Keratinocyte (primary cell): ENCODE data around the gene P2RY8.

ENCODE experiments used
- EZH2 ChIP-seq: IDR thresholded peaks from one replicate; pipeline ENCODE4 v1.6.1; 2012; ENCODE audit warnings: inconsistent platforms, mild to moderate bottlenecking, low read length, moderate library complexity
- TF ChIP-seq, protein P1 (sequence below), 3 experiments: IDR thresholded peaks in 1 of 3; conservative IDR thresholded peaks in 1 of 3; optimal IDR thresholded peaks in 1 of 3; 2 replicates in 2 of 3; 3 replicates in 1 of 3; pipeline versions ENCODE3 to v1.5.1; 2011; ENCODE audit warnings: low read length in 3 of 3, mild to moderate bottlenecking in 3 of 3, moderate library complexity in 2 of 3, control low read depth in 1 of 3, inconsistent platforms in 1 of 3; ENCODE audit not compliant: insufficient read depth in 2 of 3; ENCODE audit errors: extremely low read depth in 1 of 3

DNA sequence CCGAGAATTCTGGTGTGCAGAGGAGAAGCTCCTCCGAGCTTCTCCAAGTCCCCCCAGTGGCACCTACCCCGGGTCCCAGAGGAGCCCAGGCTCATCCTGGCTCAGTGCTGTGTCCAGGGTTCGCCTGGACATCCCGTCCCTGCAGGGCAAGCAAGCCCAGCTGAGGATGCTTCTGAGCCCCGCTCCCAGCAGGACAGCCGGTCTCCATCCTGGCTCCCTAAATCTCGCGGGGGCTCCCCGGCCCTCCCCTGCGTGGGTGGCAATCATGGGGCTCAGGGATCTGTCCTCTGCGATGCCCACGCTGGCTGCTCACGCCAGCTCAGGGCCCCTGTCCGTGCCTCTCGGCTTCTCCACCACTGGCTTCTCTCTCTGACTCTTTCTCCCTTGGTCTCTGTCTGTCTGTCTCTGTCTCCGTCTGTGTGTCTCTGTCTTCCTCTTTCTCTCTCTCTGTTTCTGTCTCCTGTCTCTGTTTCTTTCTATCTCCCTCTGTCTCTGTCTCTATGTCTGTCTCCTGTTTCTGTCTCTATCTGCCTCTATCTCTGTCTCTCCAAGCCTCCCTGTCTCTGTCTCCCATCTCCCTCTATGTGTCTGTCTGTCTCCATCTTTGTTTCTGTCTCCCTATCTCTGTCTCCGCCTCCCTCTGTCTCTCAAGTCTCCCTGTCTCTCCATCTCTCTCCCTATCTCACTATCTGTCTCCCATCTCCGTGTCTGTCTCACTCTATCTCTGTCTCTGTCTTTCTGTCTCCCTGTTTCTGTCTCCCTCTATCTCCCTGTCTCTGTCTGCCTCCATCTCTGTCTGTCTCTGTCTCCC, 117.2 kb downstream of the P2RY8 start:
- TF ChIP-seq, protein P1, sequence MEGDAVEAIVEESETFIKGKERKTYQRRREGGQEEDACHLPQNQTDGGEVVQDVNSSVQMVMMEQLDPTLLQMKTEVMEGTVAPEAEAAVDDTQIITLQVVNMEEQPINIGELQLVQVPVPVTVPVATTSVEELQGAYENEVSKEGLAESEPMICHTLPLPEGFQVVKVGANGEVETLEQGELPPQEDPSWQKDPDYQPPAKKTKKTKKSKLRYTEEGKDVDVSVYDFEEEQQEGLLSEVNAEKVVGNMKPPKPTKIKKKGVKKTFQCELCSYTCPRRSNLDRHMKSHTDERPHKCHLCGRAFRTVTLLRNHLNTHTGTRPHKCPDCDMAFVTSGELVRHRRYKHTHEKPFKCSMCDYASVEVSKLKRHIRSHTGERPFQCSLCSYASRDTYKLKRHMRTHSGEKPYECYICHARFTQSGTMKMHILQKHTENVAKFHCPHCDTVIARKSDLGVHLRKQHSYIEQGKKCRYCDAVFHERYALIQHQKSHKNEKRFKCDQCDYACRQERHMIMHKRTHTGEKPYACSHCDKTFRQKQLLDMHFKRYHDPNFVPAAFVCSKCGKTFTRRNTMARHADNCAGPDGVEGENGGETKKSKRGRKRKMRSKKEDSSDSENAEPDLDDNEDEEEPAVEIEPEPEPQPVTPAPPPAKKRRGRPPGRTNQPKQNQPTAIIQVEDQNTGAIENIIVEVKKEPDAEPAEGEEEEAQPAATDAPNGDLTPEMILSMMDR (optimal IDR thresholded peaks at IDR 0.05 in 1 of 3, IDR thresholded peaks at IDR 0.05 in 1 of 3, conservative IDR thresholded peaks at IDR 0.05 in 1 of 3; ENCODE audit: extremely low read depth in 1 of 3, insufficient read depth in 2 of 3, low read length in 3 of 3), result no peak
- TF ChIP-seq EZH2, result no peak
